Measurements from ENCODE around the gene INSL6.

DNA sequence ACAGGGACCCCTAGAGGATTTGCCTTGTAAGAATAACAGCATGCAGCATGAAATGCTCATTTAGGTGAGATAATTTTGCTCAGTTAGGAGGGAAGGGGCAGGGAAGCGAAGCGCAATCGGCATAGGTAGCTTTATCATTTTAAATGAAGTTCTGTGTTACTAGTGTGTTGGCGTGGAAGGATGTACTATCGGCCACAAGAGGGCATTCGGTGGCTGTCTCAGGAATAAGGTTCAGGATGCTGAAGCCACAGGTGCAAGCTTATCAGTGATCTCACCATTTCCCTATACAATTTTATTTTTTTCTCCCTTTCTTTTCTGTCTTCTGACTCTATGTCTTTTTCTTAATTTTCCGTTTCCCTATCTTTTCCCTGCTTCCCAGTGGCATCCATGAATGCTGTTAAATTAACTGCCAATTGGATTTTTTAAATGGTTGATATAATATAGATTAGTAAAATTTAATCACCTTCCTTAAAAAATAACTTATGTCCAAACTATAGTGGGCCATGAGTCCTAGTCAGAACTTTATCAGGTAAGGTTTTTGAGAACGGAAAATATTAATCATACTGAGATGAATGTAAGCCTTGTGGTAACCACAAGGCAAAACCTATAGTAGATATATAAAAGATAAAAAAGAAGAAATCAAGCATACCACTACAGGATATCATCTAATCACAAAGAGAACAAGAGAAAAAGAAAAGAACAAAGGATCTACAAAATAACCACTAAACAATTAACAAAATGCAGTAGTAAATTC is 1.2 kb upstream of the INSL6 start:
- TF ChIP-seq, protein P1, sequence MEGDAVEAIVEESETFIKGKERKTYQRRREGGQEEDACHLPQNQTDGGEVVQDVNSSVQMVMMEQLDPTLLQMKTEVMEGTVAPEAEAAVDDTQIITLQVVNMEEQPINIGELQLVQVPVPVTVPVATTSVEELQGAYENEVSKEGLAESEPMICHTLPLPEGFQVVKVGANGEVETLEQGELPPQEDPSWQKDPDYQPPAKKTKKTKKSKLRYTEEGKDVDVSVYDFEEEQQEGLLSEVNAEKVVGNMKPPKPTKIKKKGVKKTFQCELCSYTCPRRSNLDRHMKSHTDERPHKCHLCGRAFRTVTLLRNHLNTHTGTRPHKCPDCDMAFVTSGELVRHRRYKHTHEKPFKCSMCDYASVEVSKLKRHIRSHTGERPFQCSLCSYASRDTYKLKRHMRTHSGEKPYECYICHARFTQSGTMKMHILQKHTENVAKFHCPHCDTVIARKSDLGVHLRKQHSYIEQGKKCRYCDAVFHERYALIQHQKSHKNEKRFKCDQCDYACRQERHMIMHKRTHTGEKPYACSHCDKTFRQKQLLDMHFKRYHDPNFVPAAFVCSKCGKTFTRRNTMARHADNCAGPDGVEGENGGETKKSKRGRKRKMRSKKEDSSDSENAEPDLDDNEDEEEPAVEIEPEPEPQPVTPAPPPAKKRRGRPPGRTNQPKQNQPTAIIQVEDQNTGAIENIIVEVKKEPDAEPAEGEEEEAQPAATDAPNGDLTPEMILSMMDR (conservative IDR thresholded peaks at IDR 0.05 in 1 of 2, IDR thresholded peaks at IDR 0.05 in 1 of 2; ENCODE audit: extremely low read depth in 1 of 2, insufficient read depth in 1 of 2, low read depth in 1 of 2, low read length in 2 of 2) = peak; percentile 71 to 87
- no peak for TF ChIP-seq EZH2 (IDR thresholded peaks at IDR 0.05; ENCODE audit: borderline replicate concordance, low read length)
